BJ (cell line): ENCODE data around the gene IL11. TPM values are rescaled to one million over a fixed set of nuclear protein-coding genes. Genes with fewer than 3 reads are reported as not detected.

Experiments
- CTCF ChIA-PET: fragments of 350-600 bp; formaldehyde crosslinking; extraction: SDS; loops from one replicate; lab custom pipeline; 2021; ENCODE audit warnings: antibody characterized with exemption, inconsistent platforms; lab: Yijun Ruan, JAX
- POLR2A ChIA-PET: fragments of 300-600 bp; sonication (Branson Sonifier 250); formaldehyde crosslinking; extraction: SDS; loops from one replicate; lab custom pipeline; 2021; ENCODE audit warnings: antibody characterized with exemption; lab: Charles Lee
- DNase-seq: peaks from one replicate; pipeline ENCODE4 v3.0.0-alpha.2; 2011; ENCODE audit warnings: low read depth
- H3K27me3 ChIP-seq: 2 replicates; pipeline ENCODE4 v1.6.0; 2011; ENCODE audit warnings: low read length; ENCODE audit not compliant: control insufficient read depth, insufficient read depth
- H3K36me3 ChIP-seq: 2 replicates; pipeline ENCODE4 v1.5.1; 2011; ENCODE audit warnings: low read length; ENCODE audit not compliant: control insufficient read depth, insufficient read depth
- H3K4me3 ChIP-seq: 2 replicates; pipeline ENCODE4 v1.5.1; 2011; ENCODE audit warnings: low read depth, mild to moderate bottlenecking, control low read depth, low read length
- CTCF ChIP-seq: IDR thresholded peaks from 2 replicates; pipeline ENCODE4 v1.5.1; 2011; ENCODE audit warnings: low read depth, mild to moderate bottlenecking, control low read depth, inconsistent platforms, low read length, moderate library complexity; ENCODE audit not compliant: insufficient read depth
- polyA plus RNA-seq: library from polyadenylated mRNA; depleted of rRNA; stranded (reverse); fragments of >200 nt; gene quantifications from 2 replicates; pipeline ENCODE4 v1.2.3, GENCODE V29; 2011

The IL11 gene
- polyA plus RNA-seq, 1 experiment: 16.4 TPM

GRCh38 chr19:55362990-55363716, 7.1 kb downstream of the IL11 start, which contains the start of gene GARIN5B:
Gene GARIN5B (minus strand): TSS chr19:55363260. CDS start chr19:55363066, 194 bp downstream.
- DNase-seq: no peak
- TF ChIP-seq CTCF: no peak
- POLR2A ChIA-PET: interaction anchor here (0.6 kb wide), 1 partner anchor 42 kb away, joined by 6 read pairs; no protein-coding TSS in a partner anchor
- Histone ChIP-seq H3K36me3 (no peaks in the 10 kb centered on the region; the same call in 1 of the 2 replicates), H3K4me3 (no peak within 1 kb of the TSS), H3K27me3 (no peaks in the 10 kb centered on the region)
- CTCF ChIA-PET: interaction anchor here (0.7 kb wide), 1 partner anchor 71 kb away, joined by 3 read pairs; no protein-coding TSS in a partner anchor

GRCh38 chr19:55362174-55362989, 7.9 kb downstream of the IL11 start:
- ChIA-PET CTCF (no interaction called here), POLR2A (interaction anchor here (0.6 kb wide), 1 partner anchor 43 kb away, joined by 6 read pairs; no protein-coding TSS in a partner anchor)
- H3K27me3 ChIP-seq: no peaks in the 10 kb centered on the region
- no peaks in the 10 kb centered on the region; the same call in 1 of the 2 replicates for H3K36me3 ChIP-seq
- H3K4me3 ChIP-seq: no peak overlapping the region
- no peak for DNase-seq
- TF ChIP-seq CTCF: no peak

- no peak for DNase-seq
- ChIA-PET POLR2A (no interaction called here), CTCF (interaction anchor here (1.7 kb wide), 1 partner anchor 11 kb away, joined by 3 read pairs; no protein-coding TSS in a partner anchor)
- Histone ChIP-seq H3K27me3 (peaks cover 5% of the 10 kb centered on the region), H3K36me3 (no peaks in the 10 kb centered on the region; the same call in 1 of the 2 replicates), H3K4me3 (no peak overlapping the region)
- no peak for TF ChIP-seq CTCF
Measured at GRCh38 chr19:55360902-55361301, 9.4 kb downstream of the IL11 start.

GRCh38 chr19:55358943-55359908, 11.0 kb downstream of the IL11 start:
- CTCF ChIA-PET: interaction anchor here (1.7 kb wide), 1 partner anchor 9 kb away, joined by 3 read pairs; no protein-coding TSS in a partner anchor
- POLR2A ChIA-PET: no interaction called here

More at GRCh38 chr19:55358943-55359908, 11.0 kb downstream of the IL11 start:
- H3K27me3 ChIP-seq: peaks cover 14% of the 10 kb centered on the region
- TF ChIP-seq CTCF: no peak
- H3K4me3 ChIP-seq: no peak overlapping the region
- DNase-seq: no peak
- H3K36me3 ChIP-seq: no peaks in the 10 kb centered on the region
